GM18526 (cell line): ENCODE data around the gene FOXJ1.

ENCODE experiments used
- POLR2A ChIP-seq: IDR thresholded peaks from 3 replicates; pipeline ENCODE4 v1.6.1; 2011; ENCODE audit not compliant: insufficient read length; ENCODE audit errors: extremely low read depth

FOXJ1 gene

DNA sequence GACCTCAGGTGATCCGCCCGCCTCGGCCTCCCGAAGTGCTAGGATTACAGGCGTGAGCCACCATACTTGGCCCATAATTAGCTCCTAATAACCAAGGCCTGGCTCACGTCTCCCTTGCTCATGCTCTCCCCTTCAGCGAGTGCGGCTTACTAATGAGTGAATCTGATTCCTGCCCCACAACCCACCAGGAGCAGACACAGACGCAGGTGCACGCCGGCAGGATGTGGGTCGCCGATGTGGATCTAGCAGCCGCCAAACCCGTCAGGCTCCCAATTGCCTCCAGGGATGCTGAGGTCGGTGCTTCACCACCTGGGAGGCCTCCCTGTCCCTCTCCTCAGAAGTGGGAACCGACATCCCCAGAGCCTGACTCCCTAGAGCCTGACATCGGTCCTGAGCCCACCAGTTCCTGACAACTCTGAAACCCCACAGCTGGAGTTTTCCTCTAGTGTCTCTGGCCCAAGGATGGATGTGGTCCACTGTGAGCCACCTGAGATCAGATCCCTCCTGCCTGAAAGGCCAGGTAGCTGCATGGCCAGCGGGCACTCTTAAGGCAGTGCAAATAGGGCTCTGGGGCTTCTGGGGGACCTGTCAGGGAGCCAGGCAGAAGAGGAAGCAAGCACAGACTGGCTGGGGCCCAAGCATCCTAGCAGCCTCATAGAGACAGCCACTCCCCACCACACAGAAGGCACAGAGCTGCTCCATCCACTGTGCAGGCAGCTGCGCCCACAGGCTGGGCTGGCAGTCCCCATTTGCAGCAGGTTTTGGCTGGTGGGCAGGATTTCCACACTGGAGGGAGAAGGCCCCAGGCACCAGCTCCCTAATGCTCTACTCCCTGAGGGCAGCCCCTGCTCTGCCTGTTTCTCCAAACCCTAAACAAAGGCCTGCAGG is 48.3 kb downstream of the FOXJ1 start:
- TF ChIP-seq POLR2A: no peak

DNA sequence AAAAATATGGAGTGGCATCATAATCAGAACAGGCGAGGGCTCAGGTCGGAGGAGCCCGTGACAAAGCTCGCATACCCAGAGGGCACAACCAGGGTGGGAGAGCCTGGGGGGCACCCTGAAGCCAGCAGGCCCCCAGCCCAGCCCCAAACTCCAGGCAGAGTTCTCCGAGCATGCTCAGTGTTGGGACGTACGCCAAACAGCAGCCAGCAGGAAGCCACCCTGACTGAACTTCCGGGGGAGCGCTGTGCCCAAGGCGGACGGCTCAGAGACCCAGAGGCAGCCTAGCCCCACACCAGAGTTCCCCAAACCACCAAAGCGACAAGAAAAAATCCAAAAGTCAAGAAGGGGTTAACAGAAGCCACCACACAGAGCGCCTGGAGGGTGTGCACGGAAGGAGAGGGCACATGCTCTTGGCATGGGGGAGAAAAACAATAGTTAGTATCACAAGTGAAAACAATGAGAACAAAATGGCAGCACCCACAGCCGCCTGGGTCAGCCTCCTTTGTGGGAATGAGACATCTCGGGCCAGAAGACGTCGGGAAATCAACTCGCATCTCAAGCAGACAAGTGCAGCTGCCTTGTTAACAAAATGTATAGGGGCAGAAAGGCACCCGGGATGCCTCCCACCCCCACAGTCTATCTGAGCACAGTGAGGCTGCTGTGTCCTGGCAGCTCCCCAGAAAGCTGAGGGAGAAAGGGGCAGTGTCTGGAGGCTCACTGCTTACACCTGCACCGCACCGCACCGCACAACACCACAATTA is 49.3 kb downstream of the FOXJ1 start:
- TF ChIP-seq POLR2A: no peak

DNA sequence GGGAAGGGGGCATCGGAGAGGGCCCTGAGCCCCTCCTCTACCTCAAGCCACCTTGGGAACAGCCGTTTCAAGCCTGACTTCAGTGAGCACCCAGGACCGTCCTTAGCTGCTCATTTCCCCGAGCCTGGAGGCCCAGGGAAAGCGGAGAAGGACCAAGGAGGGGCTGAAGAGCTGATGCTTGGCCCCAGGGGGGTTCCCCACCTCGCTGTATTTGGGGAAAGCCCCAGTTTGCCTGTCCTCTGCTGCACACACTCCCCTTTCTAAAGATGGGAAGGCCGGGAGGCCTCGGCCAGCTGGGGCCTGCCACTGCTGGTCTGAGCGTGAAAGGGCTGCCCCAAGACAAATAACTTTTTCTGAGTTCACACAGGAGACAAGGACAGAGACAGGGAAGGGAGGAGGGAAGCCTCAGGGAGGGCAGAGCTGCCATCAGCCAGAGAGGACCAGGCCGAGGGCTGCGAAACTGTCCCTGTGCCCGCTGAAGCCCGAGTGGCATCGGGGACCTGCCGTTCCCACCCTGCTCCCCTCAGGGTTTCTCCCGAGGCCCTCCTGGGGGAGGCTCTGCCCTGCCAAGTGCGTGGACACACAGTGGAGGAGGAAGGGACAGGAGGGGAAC is 50.4 kb downstream of the FOXJ1 start:
- TF ChIP-seq POLR2A: no peak

DNA sequence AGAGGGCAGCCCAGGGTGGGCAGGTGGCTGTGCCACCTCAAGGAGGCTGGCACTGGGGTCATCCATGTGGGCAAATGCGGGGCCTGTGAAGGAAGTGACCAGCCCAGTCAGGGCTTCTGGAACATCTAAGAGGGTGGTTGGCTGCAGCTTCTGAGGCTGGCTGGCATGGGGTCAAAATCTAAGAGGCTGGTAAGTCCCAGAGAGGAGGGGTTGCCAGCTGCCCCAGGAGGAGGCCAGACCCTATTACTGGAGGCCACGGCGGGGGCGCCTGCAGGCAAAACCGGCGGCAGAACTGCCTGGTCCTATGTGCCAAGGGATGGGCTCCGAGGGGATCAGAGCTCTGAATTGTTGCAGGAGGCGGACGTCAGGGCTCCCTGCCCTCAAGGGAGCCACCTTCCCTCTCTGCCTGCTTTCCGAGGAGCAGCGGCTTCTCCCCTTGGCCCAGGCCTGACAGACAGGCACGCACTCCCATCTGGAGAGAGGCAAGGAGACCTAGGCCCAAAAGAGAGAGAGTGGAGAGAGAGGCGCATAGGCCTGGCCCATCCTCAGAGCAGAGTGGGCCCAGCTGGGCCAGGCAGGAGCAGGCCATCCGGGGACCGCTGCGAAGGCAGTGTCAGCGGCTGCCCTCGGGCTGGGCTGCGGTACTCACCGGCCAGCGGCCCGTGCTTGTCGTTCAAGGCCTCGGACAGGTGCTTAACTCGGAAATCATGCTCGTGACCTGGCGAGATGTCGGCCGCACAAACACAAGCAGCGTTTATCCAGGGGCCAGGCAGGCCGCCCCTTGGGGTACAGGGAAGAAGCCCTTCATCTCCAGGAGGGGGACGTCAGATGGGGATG is 51.1 kb downstream of the FOXJ1 start:
- no peak for TF ChIP-seq POLR2A

DNA sequence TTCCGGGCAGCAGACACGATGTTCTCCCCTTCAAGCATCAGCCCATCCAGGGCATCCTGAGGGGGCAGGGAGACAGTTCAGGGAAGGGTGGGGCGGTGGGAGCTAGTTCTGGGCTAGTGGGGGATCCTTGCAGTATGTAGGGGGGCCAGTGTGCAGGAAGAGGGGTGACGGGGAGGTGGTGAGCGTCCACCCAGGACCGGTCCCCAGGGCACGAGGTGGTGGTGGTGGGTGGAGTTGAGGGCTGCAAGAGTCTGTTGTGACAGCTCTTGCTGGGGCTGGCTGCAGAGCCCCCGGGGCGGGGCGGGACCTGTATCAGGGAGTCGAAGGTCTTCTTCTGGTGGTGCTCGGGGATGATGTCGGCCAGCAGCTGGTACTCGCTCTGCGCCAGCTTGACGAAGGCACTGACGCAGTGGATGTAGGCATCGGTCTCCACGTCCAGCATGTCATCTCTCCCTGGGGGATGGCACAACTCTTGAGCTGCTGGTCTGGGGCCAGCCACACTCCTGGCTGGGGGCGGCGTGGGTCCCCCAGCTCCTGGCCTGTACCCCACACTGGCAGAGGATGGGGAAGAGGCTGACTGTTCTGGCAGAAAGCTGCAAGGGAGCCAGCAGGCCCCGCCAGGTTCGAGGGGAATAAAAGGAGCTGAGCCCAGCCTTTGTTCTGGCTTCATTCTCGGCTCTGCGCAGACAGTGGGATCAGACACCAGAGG is 52.0 kb downstream of the FOXJ1 start:
- TF ChIP-seq POLR2A: no peak

DNA sequence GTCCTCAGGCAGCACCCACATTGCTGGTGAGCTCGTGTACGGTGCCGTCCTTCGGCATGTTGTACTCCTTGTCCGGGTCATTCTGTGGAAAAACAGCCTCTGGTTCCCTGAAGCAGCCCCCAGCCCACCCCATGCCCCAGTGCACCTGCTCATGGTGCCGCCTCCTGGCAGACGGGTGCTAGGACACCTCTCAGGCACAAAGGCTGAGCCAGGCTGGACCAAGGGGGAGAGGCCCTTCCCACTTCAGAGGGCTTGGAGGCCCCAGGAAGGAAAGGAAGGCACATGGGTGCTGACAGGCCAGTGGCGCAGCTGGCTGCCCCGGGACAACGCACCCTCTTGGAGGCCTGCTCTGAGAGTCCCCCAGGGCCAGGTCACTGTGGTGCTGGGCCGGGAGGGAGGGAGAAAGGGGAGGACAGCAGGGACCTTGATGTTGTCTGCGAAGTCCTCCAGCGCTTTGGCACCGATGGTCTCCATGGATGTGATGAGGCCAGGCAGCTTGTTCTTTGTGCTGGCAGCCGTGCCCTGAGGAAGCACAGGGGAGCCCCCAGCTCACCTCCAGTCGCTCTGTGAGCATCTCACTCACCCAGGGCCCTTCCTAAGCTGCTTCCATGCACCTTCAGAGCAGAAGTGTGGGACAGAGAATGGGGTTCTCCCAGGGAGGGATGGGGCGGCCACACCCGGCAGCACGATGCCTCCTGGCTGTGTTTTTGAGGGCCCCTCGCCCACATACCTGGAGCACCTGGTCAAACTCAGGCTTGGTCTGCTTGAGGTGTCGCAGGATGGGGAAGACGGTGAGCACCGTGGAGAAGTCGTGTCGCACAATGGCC is 52.8 kb downstream of the FOXJ1 start:
- TF ChIP-seq POLR2A: no peak

DNA sequence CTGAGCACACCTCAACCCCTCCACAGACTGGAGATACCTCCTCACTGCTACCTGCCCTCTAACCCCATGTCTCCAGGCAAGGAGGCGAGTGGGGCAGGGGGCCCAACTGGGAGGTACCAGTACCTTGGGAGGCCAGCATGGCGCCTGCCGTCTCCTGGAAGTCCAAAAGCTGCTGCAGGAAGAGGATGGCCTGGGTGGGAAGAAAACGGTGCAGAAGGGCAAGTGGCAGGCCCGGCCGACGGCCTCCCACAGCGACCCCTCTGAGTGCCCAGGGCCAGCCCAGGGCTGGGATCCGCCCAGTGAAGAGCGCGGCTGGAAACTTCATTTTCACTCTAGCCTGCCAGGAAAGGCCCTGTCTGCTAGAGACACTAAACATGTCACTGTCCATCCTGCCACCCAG is 53.5 kb downstream of the FOXJ1 start:
- TF ChIP-seq POLR2A: no peak

DNA sequence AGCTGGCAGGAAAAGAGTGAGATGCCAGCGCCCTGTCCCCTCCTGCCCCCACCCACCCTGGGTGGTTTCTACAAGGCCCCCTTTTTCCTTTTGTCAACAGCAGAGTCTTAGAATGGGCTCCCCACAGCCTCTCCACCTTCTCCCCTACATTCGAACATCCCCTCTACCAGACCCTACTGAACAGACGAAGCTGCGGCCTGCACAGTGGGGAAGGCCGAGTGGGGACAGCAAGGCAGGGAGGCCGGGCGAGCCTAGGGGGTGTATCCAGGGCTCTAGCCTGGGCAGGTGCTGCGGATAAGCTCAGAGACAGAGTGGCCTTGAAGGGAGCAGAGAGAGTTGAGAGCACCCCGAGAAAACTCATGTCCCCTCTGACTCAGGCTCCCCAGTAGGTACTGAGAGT is 54.7 kb downstream of the FOXJ1 start:
- no peak for TF ChIP-seq POLR2A
